OCI-LY7 (cell line): ENCODE results near the gene OPALIN.

Source experiments
- CTCF ChIP-seq: fragments of 200-600 bp; sonication (generic); conservative IDR thresholded peaks from 2 replicates; pipeline ENCODE4 v1.5.1; 2014; ENCODE audit warnings: mild to moderate bottlenecking, antibody characterized with exemption, low read length, moderate library complexity, mixed read lengths
- EZH2phosphoT487 ChIP-seq: fragments of 200-600 bp; sonication (generic); IDR thresholded peaks from 2 replicates; pipeline ENCODE4 v1.6.1; 2018; ENCODE audit warnings: low read depth, borderline replicate concordance, mild to moderate bottlenecking, mixed run types, antibody characterized with exemption, low read length, moderate library complexity, mixed read lengths

- TF ChIP-seq CTCF: no peak
- TF ChIP-seq EZH2phosphoT487: no peak
Observed at GRCh38 chr10:96319754-96320474, 38.9 kb downstream of the OPALIN start.
